ENCODE results near the gene PFN2. TPM values are rescaled to one million over a fixed set of nuclear protein-coding genes. Genes with fewer than 3 reads are reported as not detected.

Gene PFN2
- total RNA-seq, 1 donor from 2014 or later: 179 TPM

DNA sequence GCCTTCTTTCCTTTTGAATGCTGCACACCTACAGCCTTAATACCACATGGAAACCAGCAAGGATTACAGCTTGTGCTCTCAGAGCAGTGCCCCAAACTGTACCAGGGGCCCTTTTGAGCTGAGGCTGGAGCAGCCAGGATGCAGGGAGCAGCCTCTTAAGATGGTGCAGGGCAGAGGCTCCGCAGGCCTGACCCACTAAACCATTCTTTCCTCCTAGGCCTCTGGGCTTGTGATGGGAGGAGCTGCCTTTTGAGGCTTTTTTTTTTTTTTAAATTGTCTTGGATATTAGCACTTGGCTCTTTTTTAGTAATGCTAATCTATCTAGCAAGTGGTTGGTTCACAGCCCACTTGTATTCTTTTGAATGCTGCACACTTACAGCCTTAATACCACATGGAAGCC lies 37.7 kb downstream of the PFN2 start:
- H3K4me3 Mint-ChIP-seq (ENCODE audit: unreplicated experiment): no peak overlapping the region
- Histone ChIP-seq H3K36me3 (ENCODE audit: insufficient read depth, low read length) (no peaks in the 10 kb centered on the region), H3K4me2 (ENCODE audit: low read length) (no peak overlapping the region), H3K9me3 (ENCODE audit: insufficient read depth, low read depth, low read length) (peaks cover 4% of the 10 kb centered on the region), H3K27ac (ENCODE audit: low read depth, low read length) (no peak overlapping the region), H4K20me1 (ENCODE audit: insufficient read depth, low read length) (peaks cover 5% of the 10 kb centered on the region), H3K79me2 (ENCODE audit: insufficient read depth, low read length) (peaks cover 3% of the 10 kb centered on the region), H3K27me3 (ENCODE audit: insufficient read depth, low read length) (no peaks in the 10 kb centered on the region), H3K4me1 (ENCODE audit: insufficient read depth, low read length) (no peaks in the 10 kb centered on the region), H3K4me3 (ENCODE audit: insufficient read depth, low read depth, low read length) (no peak overlapping the region), H3K9ac (ENCODE audit: low read length) (no peak overlapping the region), H2AFZ (ENCODE audit: low read depth, low read length) (no peak overlapping the region)
- H3K4me1 Mint-ChIP-seq (ENCODE audit: low read depth, unreplicated experiment): no peaks in the 10 kb centered on the region
- H3K27me3 Mint-ChIP-seq (ENCODE audit: low read depth, unreplicated experiment): no peaks in the 10 kb centered on the region
- DNase-seq (ENCODE audit: low read depth) (no peak), FAIRE-seq (no peak)
- TF ChIP-seq EZH2 (IDR thresholded peaks at IDR 0.05; ENCODE audit: insufficient read depth, low read length): no peak
- no peak for TF ChIP-seq CTCF (IDR thresholded peaks at IDR 0.05; ENCODE audit: insufficient read depth, low read depth, low read length)
- H3K27ac Mint-ChIP-seq (ENCODE audit: unreplicated experiment): no peak overlapping the region
- H3K9me3 Mint-ChIP-seq (ENCODE audit: unreplicated experiment): peaks cover 4% of the 10 kb centered on the region
- H3K36me3 Mint-ChIP-seq (ENCODE audit: low read depth, unreplicated experiment): peaks cover 18% of the 10 kb centered on the region

GRCh38 chr3:149920119-149920518 lies 50.6 kb downstream of the PFN2 start:
- Histone ChIP-seq H2AFZ (ENCODE audit: low read depth, low read length) (no peak overlapping the region), H3K9ac (ENCODE audit: low read length) (no peak overlapping the region), H3K27ac (ENCODE audit: low read depth, low read length) (no peak overlapping the region), H3K79me2 (ENCODE audit: insufficient read depth, low read length) (no peaks in the 10 kb centered on the region), H3K9me3 (ENCODE audit: insufficient read depth, low read depth, low read length) (no peaks in the 10 kb centered on the region), H3K4me3 (ENCODE audit: insufficient read depth, low read depth, low read length) (no peak overlapping the region), H3K4me1 (ENCODE audit: insufficient read depth, low read length) (no peaks in the 10 kb centered on the region), H4K20me1 (ENCODE audit: insufficient read depth, low read length) (no peaks in the 10 kb centered on the region), H3K27me3 (ENCODE audit: insufficient read depth, low read length) (no peaks in the 10 kb centered on the region), H3K36me3 (ENCODE audit: insufficient read depth, low read length) (no peaks in the 10 kb centered on the region), H3K4me2 (ENCODE audit: low read length) (no peak overlapping the region)
- Mint-ChIP-seq H3K4me3 (ENCODE audit: unreplicated experiment) (no peak overlapping the region), H3K36me3 (ENCODE audit: low read depth, unreplicated experiment) (peaks cover 4% of the 10 kb centered on the region), H3K27ac (ENCODE audit: unreplicated experiment) (no peak overlapping the region), H3K9me3 (ENCODE audit: unreplicated experiment) (no peaks in the 10 kb centered on the region), H3K27me3 (ENCODE audit: low read depth, unreplicated experiment) (no peaks in the 10 kb centered on the region), H3K4me1 (ENCODE audit: low read depth, unreplicated experiment) (no peaks in the 10 kb centered on the region)
- FAIRE-seq (no peak), DNase-seq (ENCODE audit: low read depth) (no peak)
- no peak for TF ChIP-seq CTCF (IDR thresholded peaks at IDR 0.05; ENCODE audit: insufficient read depth, low read depth, low read length)
- no peak for TF ChIP-seq EZH2 (IDR thresholded peaks at IDR 0.05; ENCODE audit: insufficient read depth, low read length)

DNA sequence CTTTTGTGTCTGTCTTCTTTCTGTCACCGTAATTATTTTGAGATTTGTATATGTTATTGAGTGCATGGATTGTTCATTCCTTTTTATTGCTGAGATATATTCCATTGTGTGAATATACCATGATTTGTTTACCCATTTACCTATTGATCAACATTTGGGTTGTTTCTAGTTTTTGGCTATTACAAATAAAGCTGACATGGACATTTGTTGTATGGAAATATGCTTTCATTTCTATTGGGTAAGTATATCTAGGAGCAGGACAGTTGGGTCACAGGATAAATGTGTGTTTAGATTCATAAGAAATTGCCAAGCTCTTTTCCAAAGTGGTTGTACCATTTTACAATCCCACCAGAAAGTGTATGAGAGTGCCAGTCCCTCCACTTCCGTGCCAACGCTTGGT lies 51.2 kb downstream of the PFN2 start:
- Histone ChIP-seq H3K36me3 (ENCODE audit: insufficient read depth, low read length) (no peaks in the 10 kb centered on the region), H3K4me2 (ENCODE audit: low read length) (no peak overlapping the region), H4K20me1 (ENCODE audit: insufficient read depth, low read length) (no peaks in the 10 kb centered on the region), H2AFZ (ENCODE audit: low read depth, low read length) (no peak overlapping the region), H3K4me1 (ENCODE audit: insufficient read depth, low read length) (no peaks in the 10 kb centered on the region), H3K27ac (ENCODE audit: low read depth, low read length) (no peak overlapping the region), H3K79me2 (ENCODE audit: insufficient read depth, low read length) (no peaks in the 10 kb centered on the region), H3K9me3 (ENCODE audit: insufficient read depth, low read depth, low read length) (no peaks in the 10 kb centered on the region), H3K9ac (ENCODE audit: low read length) (no peak overlapping the region), H3K4me3 (ENCODE audit: insufficient read depth, low read depth, low read length) (no peak overlapping the region), H3K27me3 (ENCODE audit: insufficient read depth, low read length) (no peaks in the 10 kb centered on the region)
- Mint-ChIP-seq H3K4me3 (ENCODE audit: unreplicated experiment) (no peak overlapping the region), H3K4me1 (ENCODE audit: low read depth, unreplicated experiment) (no peaks in the 10 kb centered on the region), H3K27ac (ENCODE audit: unreplicated experiment) (no peak overlapping the region), H3K9me3 (ENCODE audit: unreplicated experiment) (no peaks in the 10 kb centered on the region), H3K36me3 (ENCODE audit: low read depth, unreplicated experiment) (peaks cover 4% of the 10 kb centered on the region), H3K27me3 (ENCODE audit: low read depth, unreplicated experiment) (no peaks in the 10 kb centered on the region)
- DNase-seq (ENCODE audit: low read depth): no peak
- FAIRE-seq: no peak
- TF ChIP-seq EZH2 (IDR thresholded peaks at IDR 0.05; ENCODE audit: insufficient read depth, low read length) (no peak), CTCF (IDR thresholded peaks at IDR 0.05; ENCODE audit: insufficient read depth, low read depth, low read length) (no peak)

Measured in astrocyte (in vitro differentiated cells and primary cell).